ENCODE data around the gene NLRC5.

DNA sequence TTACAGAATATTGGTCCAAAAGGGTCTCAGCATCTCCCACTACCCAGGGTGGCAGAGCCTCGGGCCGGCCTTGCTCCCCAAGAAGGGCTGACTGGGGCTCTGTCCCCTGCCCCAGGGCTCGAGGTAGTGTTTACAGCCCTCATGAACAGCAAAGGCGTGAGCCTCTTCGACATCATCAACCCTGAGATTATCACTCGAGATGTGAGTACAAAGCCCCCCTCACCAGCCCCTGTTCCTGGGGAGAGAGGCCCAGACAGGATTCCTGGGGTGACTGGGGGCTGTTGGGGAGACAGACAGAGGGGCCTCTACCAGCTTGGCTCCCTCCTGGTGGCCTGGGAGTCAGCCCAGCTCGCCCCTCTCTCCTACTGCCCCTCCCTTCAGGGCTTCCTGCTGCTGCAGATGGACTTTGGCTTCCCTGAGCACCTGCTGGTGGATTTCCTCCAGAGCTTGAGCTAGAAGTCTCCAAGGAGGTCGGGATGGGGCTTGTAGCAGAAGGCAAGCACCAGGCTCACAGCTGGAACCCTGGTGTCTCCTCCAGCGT is 6.1 kb upstream of the NLRC5 start:
- TF ChIP-seq, protein P1, sequence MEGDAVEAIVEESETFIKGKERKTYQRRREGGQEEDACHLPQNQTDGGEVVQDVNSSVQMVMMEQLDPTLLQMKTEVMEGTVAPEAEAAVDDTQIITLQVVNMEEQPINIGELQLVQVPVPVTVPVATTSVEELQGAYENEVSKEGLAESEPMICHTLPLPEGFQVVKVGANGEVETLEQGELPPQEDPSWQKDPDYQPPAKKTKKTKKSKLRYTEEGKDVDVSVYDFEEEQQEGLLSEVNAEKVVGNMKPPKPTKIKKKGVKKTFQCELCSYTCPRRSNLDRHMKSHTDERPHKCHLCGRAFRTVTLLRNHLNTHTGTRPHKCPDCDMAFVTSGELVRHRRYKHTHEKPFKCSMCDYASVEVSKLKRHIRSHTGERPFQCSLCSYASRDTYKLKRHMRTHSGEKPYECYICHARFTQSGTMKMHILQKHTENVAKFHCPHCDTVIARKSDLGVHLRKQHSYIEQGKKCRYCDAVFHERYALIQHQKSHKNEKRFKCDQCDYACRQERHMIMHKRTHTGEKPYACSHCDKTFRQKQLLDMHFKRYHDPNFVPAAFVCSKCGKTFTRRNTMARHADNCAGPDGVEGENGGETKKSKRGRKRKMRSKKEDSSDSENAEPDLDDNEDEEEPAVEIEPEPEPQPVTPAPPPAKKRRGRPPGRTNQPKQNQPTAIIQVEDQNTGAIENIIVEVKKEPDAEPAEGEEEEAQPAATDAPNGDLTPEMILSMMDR (IDR thresholded peaks at IDR 0.05) = no peak
- no peak for TF ChIP-seq POLR2AphosphoS5 (IDR thresholded peaks at IDR 0.05; ENCODE audit: insufficient read depth in 1 of 2, low read depth in 1 of 2)

Measured in vagina (tissue), 2 donors.